Measurements from ENCODE around the gene GNLY. TPM values are rescaled to one million over a fixed set of nuclear protein-coding genes. Genes with fewer than 3 reads are reported as not detected.

Gene GNLY
- total and polyA plus RNA-seq, 2 donors (not counting 3 experiments of a cell fraction or from before 2014, with no cell fraction given): not detected

GRCh38 chr2:85743304-85743978 is 49.3 kb downstream of the GNLY start:
- H3K27ac ChIP-seq (ENCODE audit: insufficient read depth, low read depth, low read length): peak overlapping the region; percentile 97
- dilution Hi-C loops (cut with MboI; ENCODE audit: extremely low pct_ligation_motif_present, low sequenced_read_pairs) (no loop called here), intact Hi-C loops (cut with micrococcal nuclease) (no loop called here)
- H3K4me2 ChIP-seq (ENCODE audit: insufficient read depth, low read length): peak overlapping the region; percentile 0
- H3K79me2 ChIP-seq (ENCODE audit: control insufficient read depth, insufficient read depth, low read length): no peaks in the 10 kb centered on the region
- no peak for TF ChIP-seq EZH2 (IDR thresholded peaks at IDR 0.05; ENCODE audit: borderline replicate concordance, low read depth, low read length, severe bottlenecking)
- TF ChIP-seq FOS (IDR thresholded peaks at IDR 0.05; ENCODE audit: borderline replicate concordance, insufficient read depth, low read length): no peak
- no peak for TF ChIP-seq MYC (IDR thresholded peaks at IDR 0.05; ENCODE audit: low read depth, low read length)
- no peak for TF ChIP-seq POLR2AphosphoS5 (IDR thresholded peaks at IDR 0.05; ENCODE audit: insufficient read depth, low read depth, low read length)
- TF ChIP-seq POLR2A (IDR thresholded peaks at IDR 0.05; ENCODE audit: low read depth, low read length): no peak
- TF ChIP-seq GATA2 (IDR thresholded peaks at IDR 0.05; ENCODE audit: insufficient read depth, insufficient read length, low read depth, low read length): no peak
- TF ChIP-seq MAX (IDR thresholded peaks at IDR 0.05; ENCODE audit: insufficient read depth, insufficient read length): no peak
- TF ChIP-seq CTCF (IDR thresholded peaks at IDR 0.05; ENCODE audit: extremely low read depth in 1 of 2, insufficient read depth in 1 of 2, low read depth in 1 of 2, low read length in 2 of 2): no peak
- no peak for TF ChIP-seq JUN (IDR thresholded peaks at IDR 0.05; ENCODE audit: borderline replicate concordance, insufficient read depth, insufficient read length, low read depth)
- POLR2A ChIA-PET: interaction anchor here (2.2 kb wide), 1 partner anchor 29 kb away, joined by 14 read pairs; no protein-coding TSS in a partner anchor
- H3K36me3 ChIP-seq (ENCODE audit: control insufficient read depth in 2 of 2, extremely low read depth in 1 of 2, insufficient read depth in 2 of 2, low read length in 2 of 2): no peaks in the 10 kb centered on the region
- H4K20me1 ChIP-seq (replicated peaks; ENCODE audit: control insufficient read depth, extremely low read depth, insufficient read depth, low read length): no peaks in the 10 kb centered on the region
- FAIRE-seq (peak; percentile 43), DNase-seq (ENCODE audit: low read depth, low spot score) (peak; percentile 55)
- no peak overlapping the region for H2AFZ ChIP-seq (ENCODE audit: low read depth, low read length)
- BruUV-seq (replicated peaks): no TSS peak
- CTCF ChIA-PET: interaction anchor here (0.6 to 3.6 kb wide), 13 partner anchors 9 to 418 kb away, joined by 3 to 32 read pairs (median 7); partner anchors contain the start of gene ATOH8
- no peak overlapping the region for H3K4me3 ChIP-seq (replicated peaks in 1 of 3; ENCODE audit: insufficient read depth in 1 of 3, low read depth in 1 of 3, low read length in 3 of 3)
- no peaks in the 10 kb centered on the region for H3K27me3 ChIP-seq (ENCODE audit: control insufficient read depth in 2 of 2, insufficient read depth in 2 of 2, low read length in 2 of 2)
- no peaks in the 10 kb centered on the region for H3K9me1 ChIP-seq (replicated peaks; ENCODE audit: control insufficient read depth, extremely low read depth, insufficient read depth, low read length)
- H3K9ac ChIP-seq (replicated peaks; ENCODE audit: extremely low read depth, insufficient read depth, low read length): peak overlapping the region; percentile 44
- H3K9me3 ChIP-seq (replicated peaks; ENCODE audit: control insufficient read depth, insufficient read depth, low read length): no peaks in the 10 kb centered on the region
- H3K4me1 ChIP-seq (ENCODE audit: control insufficient read depth, extremely low read depth, insufficient read depth, low read length): peaks cover 30% of the 10 kb centered on the region

All from endothelial cell of umbilical vein (primary cell).